ENCODE measurements around the gene VN1R5. TPM values are rescaled to one million over a fixed set of nuclear protein-coding genes. Genes with fewer than 3 reads are reported as not detected.

VN1R5 gene
- total RNA-seq, 1 experiment from 2014 or later: not detected

DNA sequence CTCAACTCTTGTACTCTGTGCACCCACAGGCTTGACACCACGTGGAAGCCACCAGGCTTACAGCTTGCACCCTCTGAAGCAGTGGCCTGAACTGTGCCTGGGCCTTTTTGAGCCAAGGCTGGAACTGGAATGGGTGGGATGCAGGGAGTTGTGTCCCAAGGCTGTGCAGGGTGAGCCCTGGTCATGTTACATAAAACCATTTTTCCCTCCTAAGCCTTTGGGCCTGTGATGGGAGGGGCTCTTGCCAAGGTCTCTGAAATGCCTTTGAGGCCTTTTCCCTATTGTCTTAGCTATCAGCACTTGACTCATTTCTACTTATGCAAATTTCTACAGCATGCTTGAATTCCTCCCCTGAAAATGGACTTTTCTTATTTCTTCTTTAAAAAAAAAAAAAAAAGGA lies 14.1 kb downstream of the VN1R5 start:
- Histone ChIP-seq H3K9me3 (ENCODE audit: control insufficient read depth, low read depth, low read length) (peaks cover 7% of the 10 kb centered on the region), H3K14ac (ENCODE audit: insufficient read depth, low read length) (no peak overlapping the region), H2BK120ac (ENCODE audit: low read depth, low read length, poor library complexity, severe bottlenecking) (no peak overlapping the region), H3K23ac (ENCODE audit: insufficient read length, low read depth, low read length) (no peak overlapping the region), H3K27me3 (ENCODE audit: insufficient read depth, low read length) (no peaks in the 10 kb centered on the region), H3K9ac (ENCODE audit: extremely low read depth, insufficient read length, low read length) (no peak overlapping the region), H2AFZ (ENCODE audit: low read length) (no peak overlapping the region), H3K27ac (ENCODE audit: insufficient read length, low read depth, low read length) (no peak overlapping the region), H3K79me1 (ENCODE audit: insufficient read depth, low read depth, low read length, poor library complexity, severe bottlenecking) (no peaks in the 10 kb centered on the region), H3K56ac (ENCODE audit: insufficient read length, low read depth, low read length) (no peak overlapping the region), H3K79me2 (ENCODE audit: insufficient read depth, low read length) (no peaks in the 10 kb centered on the region), H4K91ac (ENCODE audit: insufficient read length, low read depth, low read length) (no peak overlapping the region), H3K4me1 (ENCODE audit: insufficient read depth, low read length) (no peaks in the 10 kb centered on the region; the same call in 1 of the 2 replicates), H4K5ac (ENCODE audit: insufficient read length, low read depth, low read length) (no peak overlapping the region), H4K8ac (replicated peaks; ENCODE audit: insufficient read length, low read depth, low read length) (no peak overlapping the region), H2BK5ac (ENCODE audit: insufficient read length, low read length) (no peak overlapping the region), H2AK5ac (ENCODE audit: insufficient read length, low read length) (no peak overlapping the region), H2BK12ac (ENCODE audit: insufficient read length, low read depth, low read length) (no peak overlapping the region), H2BK20ac (ENCODE audit: low read depth, low read length, poor library complexity, severe bottlenecking) (no peak overlapping the region), H3K18ac (ENCODE audit: insufficient read length, low read depth, low read length) (no peak overlapping the region), H4K20me1 (ENCODE audit: control insufficient read depth, insufficient read depth, insufficient read length) (no peaks in the 10 kb centered on the region), H2BK15ac (ENCODE audit: low read depth, low read length) (no peak overlapping the region), H3K4ac (ENCODE audit: low read depth, low read length) (no peak overlapping the region), H3T11ph (ENCODE audit: low read length) (no peak overlapping the region), H3K4me2 (ENCODE audit: insufficient read depth, insufficient read length, low read length) (no peak overlapping the region), H3K23me2 (ENCODE audit: insufficient read length, low read depth, low read length, poor library complexity, severe bottlenecking) (no peaks in the 10 kb centered on the region)
- no CpG with 5 or more reads among the region's 1 CpG for WGBS (ENCODE audit: extremely low coverage, insufficient read length, low lambda C conversion rate)
- Mint-ChIP-seq H3K27me3 (ENCODE audit: low read depth) (peaks cover 2% of the 10 kb centered on the region), H3K27ac (no peak overlapping the region), H3K4me3 (no peak overlapping the region), H3K4me1 (peaks cover 4% of the 10 kb centered on the region in 2 experiments; a peak in 2 of 4 replicates), H3K9me3 (peaks cover 21 to 25% of the 10 kb centered on the region in 2 experiments), H3K36me3 (ENCODE audit: insufficient read depth in 1 of 3, low read depth in 3 of 3) (peaks cover 8 to 16% (median 11%) of the 10 kb centered on the region in 3 experiments)
- TF ChIP-seq, protein P1, sequence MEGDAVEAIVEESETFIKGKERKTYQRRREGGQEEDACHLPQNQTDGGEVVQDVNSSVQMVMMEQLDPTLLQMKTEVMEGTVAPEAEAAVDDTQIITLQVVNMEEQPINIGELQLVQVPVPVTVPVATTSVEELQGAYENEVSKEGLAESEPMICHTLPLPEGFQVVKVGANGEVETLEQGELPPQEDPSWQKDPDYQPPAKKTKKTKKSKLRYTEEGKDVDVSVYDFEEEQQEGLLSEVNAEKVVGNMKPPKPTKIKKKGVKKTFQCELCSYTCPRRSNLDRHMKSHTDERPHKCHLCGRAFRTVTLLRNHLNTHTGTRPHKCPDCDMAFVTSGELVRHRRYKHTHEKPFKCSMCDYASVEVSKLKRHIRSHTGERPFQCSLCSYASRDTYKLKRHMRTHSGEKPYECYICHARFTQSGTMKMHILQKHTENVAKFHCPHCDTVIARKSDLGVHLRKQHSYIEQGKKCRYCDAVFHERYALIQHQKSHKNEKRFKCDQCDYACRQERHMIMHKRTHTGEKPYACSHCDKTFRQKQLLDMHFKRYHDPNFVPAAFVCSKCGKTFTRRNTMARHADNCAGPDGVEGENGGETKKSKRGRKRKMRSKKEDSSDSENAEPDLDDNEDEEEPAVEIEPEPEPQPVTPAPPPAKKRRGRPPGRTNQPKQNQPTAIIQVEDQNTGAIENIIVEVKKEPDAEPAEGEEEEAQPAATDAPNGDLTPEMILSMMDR (conservative IDR thresholded peaks at IDR 0.05): no peak
- no peak for DNase-seq
